NB4 (cell line): ENCODE data around the gene MTMR2.
"Not testable (repeated sequence)": the region's sequence is repeated elsewhere in the genome, so short reads cannot be mapped to it uniquely, and the experiment has no call there.

Source experiments
- DNase-seq: peaks from one replicate; pipeline ENCODE4 v3.0.0; 2010; ENCODE audit warnings: low read depth
- H3K4me3 ChIP-seq: one replicate; pipeline ENCODE4 v1.5.1; 2011; ENCODE audit warnings: mild to moderate bottlenecking, low read depth, low read length, moderate library complexity
- MYC ChIP-seq: IDR thresholded peaks from 2 replicates; pipeline ENCODE4 v1.6.1; 2011; ENCODE audit warnings: low read depth, low read length
- POLR2A ChIP-seq: IDR thresholded peaks from 2 replicates; pipeline ENCODE4 v1.6.1; 2011; ENCODE audit warnings: mild to moderate bottlenecking; ENCODE audit not compliant: insufficient read length; ENCODE audit errors: extremely low read depth
- TF ChIP-seq, protein P1 (sequence below): IDR thresholded peaks from one replicate; pipeline ENCODE4 v1.5.1; 2012; ENCODE audit warnings: low read depth, low read length
- TF ChIP-seq, protein P2 (sequence below): IDR thresholded peaks from 2 replicates; pipeline ENCODE4 v1.6.1; 2011; ENCODE audit warnings: low read depth, low read length

The MTMR2 gene

DNA sequence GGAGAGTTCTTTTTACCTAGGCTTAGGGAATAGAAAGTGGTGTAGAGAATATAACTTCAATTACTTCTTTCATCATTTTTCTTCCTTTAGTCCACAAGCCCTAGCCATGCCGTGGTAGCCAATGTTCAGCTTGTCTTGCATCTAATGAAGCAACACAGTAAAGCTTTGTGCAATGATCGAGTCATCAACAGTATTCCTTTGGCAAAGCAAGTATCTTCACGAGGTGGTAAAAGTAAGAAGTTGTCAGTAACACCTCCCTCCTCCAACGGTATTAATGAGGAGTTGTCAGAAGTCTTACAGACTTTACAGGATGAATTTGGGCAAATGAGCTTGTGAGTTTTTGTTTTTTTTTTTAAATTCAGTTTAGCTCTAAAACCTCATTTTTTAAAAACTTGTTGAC lies 96.2 kb downstream of the MTMR2 start:
- no peak overlapping the region for H3K4me3 ChIP-seq
- TF ChIP-seq, protein P1, sequence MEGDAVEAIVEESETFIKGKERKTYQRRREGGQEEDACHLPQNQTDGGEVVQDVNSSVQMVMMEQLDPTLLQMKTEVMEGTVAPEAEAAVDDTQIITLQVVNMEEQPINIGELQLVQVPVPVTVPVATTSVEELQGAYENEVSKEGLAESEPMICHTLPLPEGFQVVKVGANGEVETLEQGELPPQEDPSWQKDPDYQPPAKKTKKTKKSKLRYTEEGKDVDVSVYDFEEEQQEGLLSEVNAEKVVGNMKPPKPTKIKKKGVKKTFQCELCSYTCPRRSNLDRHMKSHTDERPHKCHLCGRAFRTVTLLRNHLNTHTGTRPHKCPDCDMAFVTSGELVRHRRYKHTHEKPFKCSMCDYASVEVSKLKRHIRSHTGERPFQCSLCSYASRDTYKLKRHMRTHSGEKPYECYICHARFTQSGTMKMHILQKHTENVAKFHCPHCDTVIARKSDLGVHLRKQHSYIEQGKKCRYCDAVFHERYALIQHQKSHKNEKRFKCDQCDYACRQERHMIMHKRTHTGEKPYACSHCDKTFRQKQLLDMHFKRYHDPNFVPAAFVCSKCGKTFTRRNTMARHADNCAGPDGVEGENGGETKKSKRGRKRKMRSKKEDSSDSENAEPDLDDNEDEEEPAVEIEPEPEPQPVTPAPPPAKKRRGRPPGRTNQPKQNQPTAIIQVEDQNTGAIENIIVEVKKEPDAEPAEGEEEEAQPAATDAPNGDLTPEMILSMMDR = no peak
- TF ChIP-seq POLR2A (no peak), MYC (no peak)
- TF ChIP-seq, protein P2, sequence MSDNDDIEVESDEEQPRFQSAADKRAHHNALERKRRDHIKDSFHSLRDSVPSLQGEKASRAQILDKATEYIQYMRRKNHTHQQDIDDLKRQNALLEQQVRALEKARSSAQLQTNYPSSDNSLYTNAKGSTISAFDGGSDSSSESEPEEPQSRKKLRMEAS = no peak; the same call in 1 of the 2 replicates
- DNase-seq = peak; percentile 78

DNA sequence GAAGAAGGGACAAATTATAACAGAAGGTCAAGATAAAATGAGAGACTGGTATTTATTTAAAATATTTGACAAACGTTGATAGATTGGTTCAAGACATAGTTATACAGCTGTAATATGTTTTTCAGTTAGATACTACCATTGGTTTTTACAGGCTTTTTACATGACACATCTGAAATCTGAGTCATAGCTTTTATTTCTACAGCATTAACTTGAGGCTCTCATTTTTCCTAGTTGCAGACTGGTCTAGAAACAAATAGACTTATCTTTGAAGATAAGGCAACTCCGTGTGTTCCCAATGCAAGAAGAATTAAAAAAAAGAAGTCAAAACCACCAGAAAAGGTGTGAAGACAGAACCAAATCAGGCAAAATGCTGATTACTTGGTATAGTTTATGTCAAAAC lies 102.3 kb downstream of the MTMR2 start:
- no peak for DNase-seq
- H3K4me3 ChIP-seq = no peak overlapping the region
- TF ChIP-seq, protein P1 = no peak
- TF ChIP-seq, protein P2 = no peak
- TF ChIP-seq POLR2A (no peak), MYC (no peak)

DNA sequence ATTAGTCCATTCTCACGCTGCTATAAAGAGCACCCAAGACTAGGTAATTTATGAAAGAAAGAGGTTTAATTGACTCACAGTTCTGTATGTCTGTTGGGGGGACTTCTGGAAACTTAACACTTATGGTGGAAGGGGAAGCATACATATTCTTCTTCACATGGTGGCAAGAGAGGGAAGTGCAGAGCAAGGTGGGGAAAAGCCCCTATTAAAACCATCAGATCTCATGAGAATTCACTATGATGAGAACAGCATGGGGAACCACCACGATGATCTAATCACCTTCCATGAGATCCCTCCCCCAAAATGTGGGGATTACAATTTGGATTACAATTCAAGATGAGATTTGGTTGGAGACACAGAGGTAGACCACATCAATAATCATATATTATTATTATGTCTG lies 107.9 kb downstream of the MTMR2 start:
- no peak overlapping the region for H3K4me3 ChIP-seq
- TF ChIP-seq MYC (no peak), POLR2A (no peak)
- TF ChIP-seq, protein P1 = no peak
- TF ChIP-seq, protein P2 = no peak
- no peak for DNase-seq

DNA sequence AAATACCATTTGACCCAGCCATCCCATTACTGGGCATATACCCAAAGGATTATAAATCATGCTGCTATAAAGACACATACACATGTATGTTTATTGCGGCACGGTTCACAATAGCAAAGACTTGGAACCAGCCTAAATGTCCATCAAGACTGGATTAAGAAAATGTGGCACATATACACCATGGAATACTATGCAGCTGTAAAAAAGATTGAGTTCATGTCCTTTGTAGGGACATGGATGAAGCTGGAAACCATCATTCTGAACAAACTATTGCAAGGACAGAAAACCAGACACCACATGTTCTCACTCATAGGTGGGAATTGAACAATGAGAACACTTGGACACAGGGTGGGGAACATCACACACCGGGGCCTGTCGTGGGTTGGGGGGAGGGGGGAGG lies 112.9 kb downstream of the MTMR2 start:
- not testable (repeated sequence) for H3K4me3 ChIP-seq, DNase-seq

DNA sequence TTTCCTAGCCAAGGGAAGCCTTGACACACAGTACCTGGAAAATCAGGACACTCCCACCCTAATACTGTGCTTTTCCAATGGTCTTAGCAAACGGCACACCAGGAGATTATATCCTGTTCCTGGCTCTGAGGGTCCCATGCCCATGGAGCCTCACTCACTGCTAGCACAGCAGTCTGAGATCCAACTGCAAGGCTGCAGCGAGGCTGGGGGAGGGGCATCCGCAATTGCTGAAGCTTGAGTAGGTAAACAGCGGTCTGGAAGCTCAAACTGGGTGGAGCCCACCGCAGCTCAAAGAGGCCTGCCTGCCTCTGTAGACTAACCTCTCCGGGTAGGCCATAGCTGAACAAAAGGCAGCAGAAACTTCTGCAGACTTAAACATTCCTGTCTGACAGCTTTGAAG lies 117.4 kb downstream of the MTMR2 start:
- not testable (repeated sequence) for DNase-seq

DNA sequence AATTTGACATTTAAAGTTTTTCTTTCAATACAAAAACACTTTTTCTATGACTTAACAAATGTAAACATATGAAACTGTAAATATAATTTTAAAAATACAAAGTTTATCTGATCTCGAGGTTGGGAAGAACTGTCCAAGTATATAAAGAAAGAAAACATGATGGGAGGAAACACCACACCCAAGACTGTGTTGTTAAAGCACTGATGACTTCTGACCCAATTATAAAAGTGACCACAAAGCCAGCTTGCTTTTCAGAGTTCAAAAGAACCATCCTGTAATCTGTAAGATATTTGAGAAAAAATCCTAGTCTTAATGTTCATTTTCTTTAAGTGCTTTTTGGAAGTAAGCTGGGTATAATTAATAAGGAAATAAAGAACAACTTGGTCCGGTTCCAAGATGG lies 118.0 kb downstream of the MTMR2 start:
- no peak for DNase-seq
- no peak overlapping the region for H3K4me3 ChIP-seq
- TF ChIP-seq MYC = no peak
- no peak for TF ChIP-seq POLR2A
- TF ChIP-seq, protein P2 = no peak
- TF ChIP-seq, protein P1 = no peak

More for the DNA sequence above, 117.4 kb downstream of the MTMR2 start:
- not testable (repeated sequence) for H3K4me3 ChIP-seq

DNA sequence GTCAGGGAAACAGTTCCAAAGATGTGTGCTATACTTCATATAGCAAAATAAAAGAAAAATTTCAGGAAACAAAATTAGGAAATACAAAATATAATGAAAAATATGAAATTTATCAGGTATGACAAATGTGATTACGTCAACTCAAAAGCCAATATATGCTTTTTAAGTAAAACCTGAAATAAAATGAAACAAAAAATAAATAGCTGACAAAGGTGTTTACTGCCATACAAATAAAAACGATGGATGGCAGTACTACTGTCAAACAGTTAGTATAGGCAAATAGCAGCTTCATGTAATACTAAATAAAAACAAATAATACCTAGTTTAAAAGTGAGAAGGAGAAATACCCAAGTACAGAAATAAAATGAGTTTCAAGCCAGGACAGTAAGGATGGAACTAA lies 119.9 kb downstream of the MTMR2 start:
- H3K4me3 ChIP-seq = no peak overlapping the region
- no peak for TF ChIP-seq POLR2A
- TF ChIP-seq, protein P2 = no peak
- TF ChIP-seq, protein P1 = no peak
- no peak for TF ChIP-seq MYC
- no peak for DNase-seq
